ENCODE data around the gene SLC25A2.

GRCh38 chr5:141345327-141345726, 41.5 kb upstream of the SLC25A2 start:
- TF ChIP-seq EZH2 (IDR thresholded peaks at IDR 0.05; ENCODE audit: insufficient read depth, poor library complexity, severe bottlenecking), result no peak
- no peak for TF ChIP-seq EZH2phosphoT487 (IDR thresholded peaks at IDR 0.05; ENCODE audit: insufficient read depth, low read depth)

Measured in GM23248 (cell line).